ENCODE measurements around the gene CLIP3.

Gene CLIP3, protein sequence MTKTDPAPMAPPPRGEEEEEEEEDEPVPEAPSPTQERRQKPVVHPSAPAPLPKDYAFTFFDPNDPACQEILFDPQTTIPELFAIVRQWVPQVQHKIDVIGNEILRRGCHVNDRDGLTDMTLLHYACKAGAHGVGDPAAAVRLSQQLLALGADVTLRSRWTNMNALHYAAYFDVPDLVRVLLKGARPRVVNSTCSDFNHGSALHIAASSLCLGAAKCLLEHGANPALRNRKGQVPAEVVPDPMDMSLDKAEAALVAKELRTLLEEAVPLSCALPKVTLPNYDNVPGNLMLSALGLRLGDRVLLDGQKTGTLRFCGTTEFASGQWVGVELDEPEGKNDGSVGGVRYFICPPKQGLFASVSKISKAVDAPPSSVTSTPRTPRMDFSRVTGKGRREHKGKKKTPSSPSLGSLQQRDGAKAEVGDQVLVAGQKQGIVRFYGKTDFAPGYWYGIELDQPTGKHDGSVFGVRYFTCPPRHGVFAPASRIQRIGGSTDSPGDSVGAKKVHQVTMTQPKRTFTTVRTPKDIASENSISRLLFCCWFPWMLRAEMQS

DNA sequence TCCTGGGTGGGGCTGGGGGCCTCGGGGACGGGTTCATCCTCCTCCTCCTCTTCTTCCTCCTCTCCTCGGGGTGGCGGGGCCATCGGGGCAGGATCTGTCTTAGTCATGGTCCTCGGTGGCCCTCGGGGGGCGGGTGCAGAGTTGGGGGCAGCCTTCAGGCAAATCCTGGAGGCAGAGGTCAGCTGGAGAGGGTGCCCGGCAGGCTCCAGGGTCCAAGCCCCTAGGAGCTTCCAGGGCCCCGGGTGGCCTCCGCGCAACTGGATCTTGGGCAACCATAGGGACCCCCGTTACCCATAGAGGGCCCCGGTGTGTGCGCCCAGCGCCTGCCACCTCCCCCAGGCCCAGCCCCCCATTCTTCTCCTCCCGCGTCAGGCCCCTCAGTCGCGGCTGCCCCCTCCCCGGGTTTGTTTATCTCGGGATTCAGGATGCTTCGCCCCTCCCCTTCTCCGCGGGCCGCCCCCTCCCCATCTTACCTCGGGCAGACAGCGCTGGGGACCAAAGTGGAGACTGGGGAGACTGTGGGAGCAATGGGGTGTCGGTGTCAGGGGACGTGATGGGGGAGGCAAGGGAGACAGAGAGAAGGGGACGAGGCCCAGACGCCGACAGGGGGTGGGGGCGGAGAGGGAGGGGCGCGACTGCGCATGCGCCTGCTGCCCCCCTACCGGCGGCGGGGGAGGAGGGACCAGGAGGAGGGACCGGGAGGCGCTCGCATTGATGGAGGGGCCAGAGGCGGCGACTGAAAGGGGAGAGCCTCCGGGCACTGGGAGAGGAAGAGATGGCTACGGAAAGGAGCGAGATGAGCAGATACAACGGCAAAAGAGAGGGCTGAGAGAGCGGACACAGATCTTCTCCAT lies at the start of gene CLIP3:
Gene CLIP3, minus strand, starts transcription at position 623 of the 854 bp plus-strand sequence. Its CDS starts 516 bp downstream, at position 107.
- POLR2A ChIA-PET: no interaction called here
- peak within 1 kb of the TSS; percentile 95 for H3K4me3 ChIP-seq (ENCODE audit: low read depth, low read length)
- peak; percentile 11 for TF ChIP-seq CTCF (IDR thresholded peaks at IDR 0.05; ENCODE audit: insufficient read depth, low read length, missing control alignments)
- CTCF ChIA-PET: interaction anchor here (0.6 kb wide), 1 partner anchor 28 kb away, joined by 3 read pairs; no protein-coding TSS in a partner anchor
- DNase-seq (ENCODE audit: low read depth, low spot score): no peak

GRCh38 chr19:36081894-36082293 lies 49.2 kb upstream of the CLIP3 start:
- ChIA-PET CTCF (interaction anchor here (1.5 to 6.5 kb wide), 2 partner anchors 22 to 27 kb away, joined by 3 to 30 read pairs; partner anchors contain the start of gene WDR62), POLR2A (no interaction called here)
- DNase-seq (ENCODE audit: low read depth, low spot score): no peak
- H3K4me3 ChIP-seq (ENCODE audit: low read depth, low read length): no peak overlapping the region
- TF ChIP-seq CTCF (IDR thresholded peaks at IDR 0.05; ENCODE audit: insufficient read depth, low read length, missing control alignments): no peak

DNA sequence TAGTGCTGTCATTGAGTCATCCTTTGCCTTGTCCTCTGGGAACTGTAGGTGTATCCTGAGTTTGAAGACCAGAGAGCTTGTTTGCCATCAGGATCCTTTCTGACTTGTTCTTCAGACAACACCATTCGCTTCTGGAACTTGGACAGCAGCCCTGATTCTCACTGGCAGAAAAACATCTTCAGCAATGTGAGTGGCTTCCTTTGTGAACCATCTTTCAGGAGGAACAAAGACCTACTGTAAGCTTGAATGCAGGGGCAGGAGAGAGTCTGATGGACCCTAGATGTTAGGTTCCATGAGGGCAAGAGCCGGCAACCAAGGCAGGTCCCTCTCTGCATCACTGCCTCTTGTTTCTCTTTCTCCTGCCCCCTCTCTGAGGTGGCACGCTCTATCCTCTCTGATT lies 48.7 kb upstream of the CLIP3 start:
- DNase-seq (ENCODE audit: low read depth, low spot score): no peak
- ChIA-PET CTCF (interaction anchor here (0.9 to 6.5 kb wide), 3 partner anchors 21 to 88 kb away, joined by 3 to 30 read pairs (median 6); partner anchors contain the start of gene WDR62), POLR2A (no interaction called here)
- TF ChIP-seq CTCF (IDR thresholded peaks at IDR 0.05; ENCODE audit: insufficient read depth, low read length, missing control alignments): no peak
- no peak overlapping the region for H3K4me3 ChIP-seq (ENCODE audit: low read depth, low read length)

GRCh38 chr19:36079389-36079945 lies 46.8 kb upstream of the CLIP3 start:
- no peak overlapping the region for H3K4me3 ChIP-seq (ENCODE audit: low read depth, low read length)
- ChIA-PET CTCF (interaction anchor here (0.6 to 6.5 kb wide), 3 partner anchors 19 to 90 kb away, joined by 3 to 30 read pairs (median 3); no protein-coding TSS in a partner anchor), POLR2A (no interaction called here)
- no peak for TF ChIP-seq CTCF (IDR thresholded peaks at IDR 0.05; ENCODE audit: insufficient read depth, low read length, missing control alignments)
- DNase-seq (ENCODE audit: low read depth, low spot score): no peak

GRCh38 chr19:36073121-36073876 lies 40.6 kb upstream of the CLIP3 start:
- H3K4me3 ChIP-seq (ENCODE audit: low read depth, low read length): no peak overlapping the region
- ChIA-PET CTCF (interaction anchor here (0.8 to 4.6 kb wide), 2 partner anchors 13 to 15 kb away, joined by 3 to 25 read pairs; no protein-coding TSS in a partner anchor), POLR2A (no interaction called here)
- no peak for TF ChIP-seq CTCF (IDR thresholded peaks at IDR 0.05; ENCODE audit: insufficient read depth, low read length, missing control alignments)
- no peak for DNase-seq (ENCODE audit: low read depth, low spot score)
